Esophagus muscularis mucosa (tissue), 4 donors: ENCODE measurements around the gene ITPKC. TPM values are rescaled to one million over a fixed set of nuclear protein-coding genes. Genes with fewer than 3 reads are reported as not detected.

Source experiments
- DNase-seq: peaks from one replicate; pipeline ENCODE4 v3.0.0-alpha.2; 2017; ENCODE audit errors: extremely low spot score
- H3K27ac ChIP-seq, 4 donors: fragments of 200-600 bp; sonication (generic); replicated peaks in 1 of 4; 1 replicate in 3 of 4; 2 replicates in 1 of 4; pipeline ENCODE4 v1.5.1; 2016 to 2019; ENCODE audit warnings: mild to moderate bottlenecking in 1 of 4
- H3K27me3 ChIP-seq, 4 donors: fragments of 200-600 bp; sonication (generic); one replicate each; pipeline versions ENCODE4 v1.5.1 to v1.6.0; 2016 to 2019
- H3K36me3 ChIP-seq, 4 donors: fragments of 200-600 bp; sonication (generic); one replicate each; pipeline ENCODE4 v1.5.1; 2016 to 2019
- H3K4me1 ChIP-seq, 4 donors: fragments of 200-600 bp; sonication (generic); one replicate each; pipeline ENCODE4 v1.5.1; 2016 to 2019
- H3K4me3 ChIP-seq, 4 donors: fragments of 200-600 bp; sonication (generic); 1 replicate in 2 of 4; 2 replicates in 2 of 4; pipeline ENCODE4 v1.5.1; 2016 to 2019; ENCODE audit warnings: mild to moderate bottlenecking in 4 of 4, moderate library complexity in 1 of 4
- H3K9me3 ChIP-seq, 4 donors: fragments of 200-600 bp; sonication (generic); 1 replicate in 3 of 4; 2 replicates in 1 of 4; pipeline ENCODE4 v1.5.1; 2016 to 2019
- EP300 ChIP-seq: sonication (generic); formaldehyde crosslinking; IDR thresholded peaks from one replicate; pipeline ENCODE4 v1.6.1; 2017; ENCODE audit warnings: antibody characterized with exemption
- POLR2A ChIP-seq: fragments of 450-650 bp; IDR thresholded peaks from one replicate; pipeline ENCODE4 v1.6.1; 2017; ENCODE audit warnings: antibody characterized with exemption, moderate library complexity, mild to moderate bottlenecking, low read depth
- POLR2AphosphoS5 ChIP-seq, 2 donors: sonication (generic); formaldehyde crosslinking; IDR thresholded peaks; one replicate each; pipeline ENCODE4 v1.6.1; 2017; ENCODE audit warnings: antibody characterized with exemption in 2 of 2
- WGBS: methylation state at CpG from one replicate; pipeline ENCODE4 v1.1.5; 2018; 5-methylcytosine and 5-hydroxymethylcytosine counted together
- intact Hi-C: fragments of 100-400 bp; cut with DNase I; formaldehyde crosslinking; loops from one replicate; pipeline ENCODE4 v1.15.1; 2023
- total RNA-seq, 4 donors: library from RNA; depleted of rRNA; stranded (reverse); fragments of >200 nt; gene quantifications; one replicate each; pipeline versions ENCODE4 v1.1.0 to v1.2.1, GENCODE V29; 2016
- TF ChIP-seq, protein P1 (sequence below), 3 experiments: fragments of 200-600 bp in 2 of 3; fragments of 450-650 bp in 1 of 3; sonication (generic) in 2 of 3; IDR thresholded peaks; one replicate each; pipeline ENCODE4 v1.5.1; 2017 to 2019; ENCODE audit warnings: antibody characterized with exemption in 3 of 3, mild to moderate bottlenecking in 2 of 3, moderate library complexity in 1 of 3

Gene ITPKC
- total RNA-seq, 4 donors from 2014 or later = 28.7 to 123 (median 33.3) TPM

DNA sequence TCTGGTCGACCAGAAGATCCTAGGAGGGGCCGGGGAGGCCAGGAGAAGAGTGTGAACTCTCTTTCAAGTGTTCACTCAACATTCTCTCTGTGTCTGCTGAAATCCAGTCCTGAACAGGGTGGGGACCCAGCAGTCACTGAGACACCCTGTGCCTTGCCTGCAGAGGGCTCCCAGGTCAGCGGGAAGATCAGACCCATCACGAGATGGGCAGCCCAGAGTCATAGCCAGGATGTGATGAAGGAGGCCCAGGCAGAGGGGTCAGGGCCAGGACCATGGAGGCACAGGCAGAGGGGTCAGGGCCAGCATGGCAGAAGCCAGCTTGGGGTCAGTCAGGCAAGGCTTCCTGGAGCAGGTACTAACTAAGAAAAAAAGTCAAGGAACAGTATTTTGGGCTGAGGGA, 35.9 kb upstream of the ITPKC start:
- H3K36me3 ChIP-seq = peaks cover 72 to 100% (median 98%) of the 10 kb centered on the region in 4 donors
- H3K4me3 ChIP-seq = no peak overlapping the region
- intact Hi-C loops = no loop called here
- no peak for DNase-seq
- H3K9me3 ChIP-seq = no peaks in the 10 kb centered on the region
- WGBS = 85% methylated on average over 4 of the region's 4 CpGs
- H3K27ac ChIP-seq = no peak overlapping the region
- TF ChIP-seq, protein P1, sequence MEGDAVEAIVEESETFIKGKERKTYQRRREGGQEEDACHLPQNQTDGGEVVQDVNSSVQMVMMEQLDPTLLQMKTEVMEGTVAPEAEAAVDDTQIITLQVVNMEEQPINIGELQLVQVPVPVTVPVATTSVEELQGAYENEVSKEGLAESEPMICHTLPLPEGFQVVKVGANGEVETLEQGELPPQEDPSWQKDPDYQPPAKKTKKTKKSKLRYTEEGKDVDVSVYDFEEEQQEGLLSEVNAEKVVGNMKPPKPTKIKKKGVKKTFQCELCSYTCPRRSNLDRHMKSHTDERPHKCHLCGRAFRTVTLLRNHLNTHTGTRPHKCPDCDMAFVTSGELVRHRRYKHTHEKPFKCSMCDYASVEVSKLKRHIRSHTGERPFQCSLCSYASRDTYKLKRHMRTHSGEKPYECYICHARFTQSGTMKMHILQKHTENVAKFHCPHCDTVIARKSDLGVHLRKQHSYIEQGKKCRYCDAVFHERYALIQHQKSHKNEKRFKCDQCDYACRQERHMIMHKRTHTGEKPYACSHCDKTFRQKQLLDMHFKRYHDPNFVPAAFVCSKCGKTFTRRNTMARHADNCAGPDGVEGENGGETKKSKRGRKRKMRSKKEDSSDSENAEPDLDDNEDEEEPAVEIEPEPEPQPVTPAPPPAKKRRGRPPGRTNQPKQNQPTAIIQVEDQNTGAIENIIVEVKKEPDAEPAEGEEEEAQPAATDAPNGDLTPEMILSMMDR (IDR thresholded peaks at IDR 0.05) = no peak
- no peak for TF ChIP-seq POLR2AphosphoS5 (IDR thresholded peaks at IDR 0.05)
- no peak for TF ChIP-seq EP300
- no peak for TF ChIP-seq POLR2A
- H3K4me1 ChIP-seq = no peaks in the 10 kb centered on the region
- no peaks in the 10 kb centered on the region for H3K27me3 ChIP-seq

DNA sequence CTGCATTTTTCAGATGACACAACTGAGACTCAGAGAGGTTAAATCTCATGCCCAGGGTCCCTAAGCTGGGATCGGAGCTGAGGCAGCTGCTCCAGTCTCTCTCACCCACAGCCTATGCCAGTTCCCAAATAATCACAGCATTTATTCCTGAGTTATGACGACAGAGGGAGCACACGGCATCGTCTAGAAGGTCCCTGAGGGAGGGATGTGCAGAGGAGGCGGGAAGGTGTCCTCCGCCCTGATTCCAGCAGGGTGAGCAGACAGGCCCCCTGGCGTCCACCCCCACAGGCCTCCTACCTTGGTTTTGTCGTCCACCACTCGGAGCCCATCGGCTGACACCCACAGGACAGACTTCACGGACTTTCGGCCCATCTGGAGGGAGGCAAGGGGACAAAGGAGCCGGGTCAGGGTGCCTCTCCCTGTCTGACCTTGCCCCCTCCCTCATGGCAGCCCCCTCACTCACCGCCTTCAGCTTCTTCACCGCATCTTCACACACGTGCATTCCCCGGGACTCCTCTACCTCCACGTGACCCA, 34.4 kb upstream of the ITPKC start:
- Histone ChIP-seq H3K27me3 (no peaks in the 10 kb centered on the region), H3K4me1 (peaks cover 0 to 9% (median 6%) of the 10 kb centered on the region in 4 donors), H3K9me3 (no peaks in the 10 kb centered on the region), H3K4me3 (no peak overlapping the region), H3K27ac (no peak overlapping the region), H3K36me3 (peaks cover 58 to 97% (median 93%) of the 10 kb centered on the region in 4 donors)
- TF ChIP-seq, protein P1 (IDR thresholded peaks at IDR 0.05) = no peak
- TF ChIP-seq POLR2AphosphoS5 (IDR thresholded peaks at IDR 0.05) = no peak
- no peak for TF ChIP-seq POLR2A
- TF ChIP-seq EP300 = no peak
- WGBS = 90% methylated on average over 18 of the region's 18 CpGs
- DNase-seq = no peak
- intact Hi-C loops = no loop called here

DNA sequence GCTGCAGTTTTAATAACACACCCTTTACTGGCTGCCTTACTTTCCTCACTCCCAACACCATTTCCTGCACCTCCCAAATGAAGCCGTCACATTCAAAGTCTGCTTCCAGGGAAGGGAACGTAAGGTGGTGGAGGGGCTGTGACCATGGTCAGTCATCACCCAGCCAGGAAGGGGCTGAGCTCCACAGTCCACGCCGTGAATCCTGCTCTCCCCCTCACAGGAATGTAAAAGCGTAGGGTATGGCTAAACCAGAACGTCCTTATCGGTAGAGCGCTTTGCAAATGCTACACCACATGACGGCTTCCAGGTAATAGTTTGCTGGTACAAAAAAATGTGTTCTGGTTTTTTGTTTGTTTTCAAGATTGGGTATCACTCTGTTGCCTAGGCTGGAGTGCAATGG, 33.5 kb upstream of the ITPKC start:
- H3K4me3 ChIP-seq = no peak overlapping the region
- DNase-seq = no peak
- H3K9me3 ChIP-seq = no peaks in the 10 kb centered on the region
- peaks cover 0 to 19% (median 16%) of the 10 kb centered on the region in 4 donors for H3K4me1 ChIP-seq
- intact Hi-C loops = no loop called here
- no peaks in the 10 kb centered on the region for H3K27me3 ChIP-seq
- 80% methylated on average over 9 of the region's 9 CpGs for WGBS
- no peak overlapping the region for H3K27ac ChIP-seq
- peaks cover 52 to 88% (median 84%) of the 10 kb centered on the region in 4 donors for H3K36me3 ChIP-seq
- TF ChIP-seq, protein P1 (IDR thresholded peaks at IDR 0.05) = no peak
- TF ChIP-seq POLR2AphosphoS5 (IDR thresholded peaks at IDR 0.05) (no peak), POLR2A (no peak), EP300 (no peak)

DNA sequence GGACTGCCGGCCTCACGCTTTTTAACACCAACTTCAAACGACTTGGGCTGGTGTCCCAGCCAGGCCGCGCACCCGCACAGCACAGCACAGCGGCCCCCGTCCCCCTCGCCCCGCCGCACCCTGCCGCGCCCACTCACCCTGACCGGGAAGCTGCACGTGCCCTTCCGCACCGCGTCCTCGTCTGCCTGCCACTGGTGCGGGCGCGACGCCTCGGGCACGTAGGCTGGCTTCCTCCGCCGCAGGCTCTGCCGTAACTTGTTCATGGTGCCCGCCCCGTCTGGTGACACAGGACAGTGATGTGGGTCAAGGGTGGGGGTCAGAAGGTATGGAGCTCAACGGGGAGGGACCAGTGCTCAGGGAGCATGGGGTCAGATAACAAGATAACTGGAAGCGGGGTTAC, 32.6 kb upstream of the ITPKC start:
- Histone ChIP-seq H3K4me1 (peaks cover 3 to 27% (median 24%) of the 10 kb centered on the region in 4 donors), H3K4me3 (no peak overlapping the region), H3K36me3 (peaks cover 43 to 80% (median 76%) of the 10 kb centered on the region in 4 donors), H3K9me3 (no peaks in the 10 kb centered on the region), H3K27ac (no peak overlapping the region), H3K27me3 (no peaks in the 10 kb centered on the region)
- intact Hi-C loops = no loop called here
- no peak for DNase-seq
- TF ChIP-seq POLR2AphosphoS5 (IDR thresholded peaks at IDR 0.05) = no peak
- TF ChIP-seq EP300 = no peak
- TF ChIP-seq, protein P1 (IDR thresholded peaks at IDR 0.05) = no peak
- TF ChIP-seq POLR2A = no peak
- 94% methylated on average over 32 of the region's 32 CpGs for WGBS
